Fibroblast of skin of left biceps (primary cell): ENCODE measurements around the gene KDM3B.

Source experiments
- DNase-seq, 2 experiments: peaks; one replicate each; pipeline ENCODE4 v3.0.0-alpha.2; 2013; ENCODE audit warnings: low read depth in 2 of 2

Gene KDM3B

GRCh38 chr5:138346889-138347288 lies 5.6 kb upstream of the KDM3B start:
- DNase-seq, result no peak

- peak; percentile 2 for DNase-seq
These were observed 2.5 kb upstream of the KDM3B start for GRCh38 chr5:138349852-138350562.

GRCh38 chr5:138350563-138350890 lies 2.0 kb upstream of the KDM3B start:
- DNase-seq, result no peak

- DNase-seq, result peak; percentile 23 to 38
These were observed 1.4 kb upstream of the KDM3B start for GRCh38 chr5:138351056-138351455.

- DNase-seq, result no peak
These were observed 968 bp upstream of the KDM3B start for GRCh38 chr5:138351517-138351916.

- peak; percentile 7 to 9 for DNase-seq
These were observed 456 bp downstream of the KDM3B start for GRCh38 chr5:138352722-138353559.

GRCh38 chr5:138353560-138354080 lies 1.1 kb downstream of the KDM3B start:
- peak; percentile 3 to 6 for DNase-seq

GRCh38 chr5:138354387-138354786 lies 1.9 kb downstream of the KDM3B start:
- DNase-seq, result no peak

- DNase-seq, result peak; percentile 46 to 50
These were observed 2.5 kb downstream of the KDM3B start for GRCh38 chr5:138354926-138355378.

GRCh38 chr5:138359621-138360020 lies 7.1 kb downstream of the KDM3B start:
- no peak for DNase-seq

- DNase-seq, result no peak
These were observed 8.5 kb downstream of the KDM3B start for GRCh38 chr5:138360941-138361452.

- DNase-seq, result no peak
These were observed 12.1 kb downstream of the KDM3B start for GRCh38 chr5:138364576-138364975.

GRCh38 chr5:138366632-138367382 lies 14.3 kb downstream of the KDM3B start:
- no peak for DNase-seq

GRCh38 chr5:138369261-138369660 lies 16.8 kb downstream of the KDM3B start:
- no peak for DNase-seq

GRCh38 chr5:138369706-138370105 lies 17.2 kb downstream of the KDM3B start:
- DNase-seq, result no peak

- DNase-seq, result no peak
These were observed 18.1 kb downstream of the KDM3B start for GRCh38 chr5:138370537-138370936.

GRCh38 chr5:138371454-138371853 lies 19.0 kb downstream of the KDM3B start:
- no peak for DNase-seq

GRCh38 chr5:138372225-138372624 lies 19.7 kb downstream of the KDM3B start:
- DNase-seq, result no peak

GRCh38 chr5:138372653-138373052 lies 20.2 kb downstream of the KDM3B start:
- DNase-seq, result no peak

GRCh38 chr5:138382347-138382746 lies 29.9 kb downstream of the KDM3B start:
- no peak for DNase-seq

GRCh38 chr5:138385660-138386059 lies 33.2 kb downstream of the KDM3B start:
- DNase-seq, result no peak

- no peak for DNase-seq
These were observed 33.8 kb downstream of the KDM3B start for GRCh38 chr5:138386290-138386689.
